Gastroesophageal sphincter (tissue), 3 donors: ENCODE results near the gene APCDD1L.

ENCODE experiments used
- CTCF ChIP-seq, 4 experiments: fragments of 200-600 bp in 2 of 4; fragments of 450-650 bp in 2 of 4; sonication (generic) in 1 of 4; IDR thresholded peaks; one replicate each; pipeline ENCODE4 v1.5.1; 2017 to 2019; ENCODE audit warnings: antibody characterized with exemption in 4 of 4, mild to moderate bottlenecking in 2 of 4, moderate library complexity in 2 of 4
- POLR2A ChIP-seq, 2 donors: fragments of 450-650 bp; IDR thresholded peaks; one replicate each; pipeline ENCODE4 v1.6.1; 2017; ENCODE audit warnings: antibody characterized with exemption in 2 of 2, mild to moderate bottlenecking in 2 of 2, moderate library complexity in 1 of 2
- POLR2AphosphoS5 ChIP-seq: sonication (generic); formaldehyde crosslinking; IDR thresholded peaks from one replicate; pipeline ENCODE4 v1.6.1; 2017; ENCODE audit warnings: antibody characterized with exemption

- TF ChIP-seq POLR2A (IDR thresholded peaks at IDR 0.05) = no peak
- no peak for TF ChIP-seq CTCF (IDR thresholded peaks at IDR 0.05)
- TF ChIP-seq POLR2AphosphoS5 = no peak
These were observed 15.9 kb upstream of the APCDD1L start for GRCh38 chr20:58531063-58531462.
